Measurements from ENCODE around the gene LAMC1.

Gene LAMC1

DNA sequence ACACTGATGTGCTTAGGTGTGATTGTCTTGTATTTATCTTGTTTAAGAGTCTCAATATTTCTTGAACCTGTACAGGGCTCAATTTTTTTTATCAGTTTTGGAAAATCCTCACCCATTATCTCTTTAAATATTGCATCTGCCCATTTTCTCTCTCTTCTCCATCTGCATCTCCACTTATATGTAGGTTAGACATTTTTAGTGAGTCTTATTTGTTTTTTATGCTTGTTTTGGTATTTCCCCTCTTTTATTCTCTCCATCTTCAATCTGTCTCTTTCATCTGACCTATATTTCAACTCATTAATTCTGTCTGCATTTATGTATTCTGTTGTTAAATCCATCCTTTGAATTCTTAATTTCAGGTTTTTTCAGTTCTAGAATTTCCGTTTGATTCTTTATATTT is 37.3 kb upstream of the LAMC1 start:
- no peak overlapping the region for H3K4me3 ChIP-seq (ENCODE audit: low read depth, low read length)
- TF ChIP-seq, protein P1, sequence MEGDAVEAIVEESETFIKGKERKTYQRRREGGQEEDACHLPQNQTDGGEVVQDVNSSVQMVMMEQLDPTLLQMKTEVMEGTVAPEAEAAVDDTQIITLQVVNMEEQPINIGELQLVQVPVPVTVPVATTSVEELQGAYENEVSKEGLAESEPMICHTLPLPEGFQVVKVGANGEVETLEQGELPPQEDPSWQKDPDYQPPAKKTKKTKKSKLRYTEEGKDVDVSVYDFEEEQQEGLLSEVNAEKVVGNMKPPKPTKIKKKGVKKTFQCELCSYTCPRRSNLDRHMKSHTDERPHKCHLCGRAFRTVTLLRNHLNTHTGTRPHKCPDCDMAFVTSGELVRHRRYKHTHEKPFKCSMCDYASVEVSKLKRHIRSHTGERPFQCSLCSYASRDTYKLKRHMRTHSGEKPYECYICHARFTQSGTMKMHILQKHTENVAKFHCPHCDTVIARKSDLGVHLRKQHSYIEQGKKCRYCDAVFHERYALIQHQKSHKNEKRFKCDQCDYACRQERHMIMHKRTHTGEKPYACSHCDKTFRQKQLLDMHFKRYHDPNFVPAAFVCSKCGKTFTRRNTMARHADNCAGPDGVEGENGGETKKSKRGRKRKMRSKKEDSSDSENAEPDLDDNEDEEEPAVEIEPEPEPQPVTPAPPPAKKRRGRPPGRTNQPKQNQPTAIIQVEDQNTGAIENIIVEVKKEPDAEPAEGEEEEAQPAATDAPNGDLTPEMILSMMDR (IDR thresholded peaks at IDR 0.05; ENCODE audit: insufficient read depth, low read length, missing control alignments) = no peak
- ChIA-PET CTCF (no interaction called here), POLR2A (no interaction called here)
- no peak for DNase-seq (ENCODE audit: low read depth, low spot score)

DNA sequence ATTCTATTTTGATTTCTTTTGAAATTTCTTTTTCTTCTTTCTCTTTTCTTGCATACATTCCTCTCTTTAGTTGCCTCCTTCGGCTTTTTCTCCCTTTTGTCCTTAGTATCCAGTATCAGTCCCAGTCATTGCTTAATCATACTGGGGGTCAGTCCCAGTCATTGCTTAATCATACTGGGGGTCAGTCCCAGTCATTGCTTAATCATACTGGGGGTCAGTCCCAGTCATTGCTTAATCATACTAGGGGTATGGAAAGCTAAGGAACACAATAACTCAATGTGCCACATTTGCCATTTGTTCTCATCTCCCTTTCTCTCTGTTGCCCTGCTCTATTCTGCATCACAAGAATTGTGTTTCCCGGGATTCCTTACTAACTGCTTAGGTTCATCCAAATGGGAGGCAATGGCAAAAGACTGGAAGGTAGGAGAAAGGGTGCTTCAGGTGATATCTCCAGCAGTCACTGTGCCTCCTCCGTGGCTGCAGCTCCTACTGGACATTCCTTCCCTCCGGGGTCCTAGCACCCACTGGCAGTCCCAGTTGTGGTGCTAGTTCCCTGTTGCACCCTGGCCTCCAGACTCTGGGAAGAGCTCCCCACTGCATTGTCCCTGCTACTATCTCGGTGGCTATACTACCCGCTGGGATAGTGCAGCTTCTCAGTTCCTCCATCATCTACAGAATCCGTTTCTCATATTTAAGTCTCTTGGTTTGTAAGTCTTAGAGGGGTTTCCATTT is 32.6 kb upstream of the LAMC1 start:
- DNase-seq (ENCODE audit: low read depth, low spot score) = no peak
- no peak overlapping the region for H3K4me3 ChIP-seq (ENCODE audit: low read depth, low read length)
- POLR2A ChIA-PET = no interaction called here
- TF ChIP-seq, protein P1 (IDR thresholded peaks at IDR 0.05; ENCODE audit: insufficient read depth, low read length, missing control alignments) = no peak
- CTCF ChIA-PET = interaction anchor here (1.0 to 1.2 kb wide), 2 partner anchors 13 to 28 kb away, joined by 3 to 5 read pairs; no protein-coding TSS in a partner anchor

DNA sequence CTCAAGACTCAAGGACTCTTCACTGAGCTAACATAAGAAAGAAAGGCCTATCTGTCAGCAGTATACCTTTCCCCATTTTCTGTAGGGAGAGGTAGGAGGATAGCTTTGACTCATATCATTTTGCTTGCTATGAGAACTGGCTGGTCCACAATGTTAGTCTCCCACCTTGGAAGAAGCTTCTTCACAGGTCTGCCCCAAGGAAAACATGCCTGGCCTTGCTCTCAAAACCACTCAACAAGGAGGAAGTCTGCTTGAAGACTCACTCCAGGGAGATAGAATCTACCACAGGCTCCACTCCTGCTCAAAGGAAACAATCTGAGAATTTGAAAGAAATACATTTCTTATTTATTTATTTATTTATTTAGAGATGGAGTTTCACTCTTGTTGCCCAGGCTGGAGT is 29.5 kb upstream of the LAMC1 start:
- TF ChIP-seq, protein P1 (IDR thresholded peaks at IDR 0.05; ENCODE audit: insufficient read depth, low read length, missing control alignments) = no peak
- H3K4me3 ChIP-seq (ENCODE audit: low read depth, low read length) = no peak overlapping the region
- no peak for DNase-seq (ENCODE audit: low read depth, low spot score)
- POLR2A ChIA-PET = no interaction called here
- CTCF ChIA-PET = interaction anchor here (1.2 to 1.3 kb wide), 2 partner anchors 9 to 19 kb away, joined by 3 to 4 read pairs; no protein-coding TSS in a partner anchor

DNA sequence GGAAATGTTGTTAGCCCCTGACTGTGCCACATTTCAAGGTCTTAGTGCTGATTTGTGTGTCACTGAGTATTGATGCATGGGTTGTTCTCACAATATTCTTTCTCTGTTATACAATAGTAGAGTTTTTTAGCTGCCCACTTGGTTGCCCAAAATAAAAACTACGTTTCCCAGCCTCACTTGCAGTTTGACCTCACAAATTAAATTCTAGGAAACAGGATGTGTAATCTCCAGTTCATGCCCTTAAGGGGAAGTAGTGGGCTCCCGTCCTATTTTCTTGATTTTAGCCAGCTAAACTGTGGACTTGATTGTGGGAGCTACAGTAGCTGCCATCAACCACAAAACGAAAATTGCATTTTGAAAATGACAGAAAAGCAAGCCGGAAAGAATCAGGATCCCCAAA is 27.3 kb upstream of the LAMC1 start:
- DNase-seq (ENCODE audit: low read depth, low spot score) = no peak
- POLR2A ChIA-PET = no interaction called here
- CTCF ChIA-PET = interaction anchor here (0.6 kb wide), 1 partner anchor 13 kb away, joined by 3 read pairs; no protein-coding TSS in a partner anchor
- TF ChIP-seq, protein P1 (IDR thresholded peaks at IDR 0.05; ENCODE audit: insufficient read depth, low read length, missing control alignments) = no peak
- no peak overlapping the region for H3K4me3 ChIP-seq (ENCODE audit: low read depth, low read length)

DNA sequence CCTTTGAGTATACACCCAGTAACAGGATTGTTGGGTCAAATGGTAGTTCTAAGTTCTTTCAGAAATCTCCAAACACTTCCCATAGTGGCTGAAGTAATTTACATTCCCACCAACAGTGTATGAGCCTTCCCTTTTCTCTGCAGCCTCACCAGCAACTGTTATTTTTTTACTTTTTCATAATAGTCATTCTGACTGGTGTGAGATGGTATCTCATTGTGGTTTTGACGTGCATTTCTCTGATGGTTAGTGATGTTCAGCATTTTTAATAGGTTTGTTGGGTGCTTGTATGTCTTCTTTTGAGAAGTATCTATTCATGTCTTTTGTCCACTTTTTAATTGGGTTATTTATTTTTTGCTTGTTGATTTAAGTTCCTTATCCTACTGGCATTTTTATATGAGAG is 26.4 kb upstream of the LAMC1 start:
- TF ChIP-seq, protein P1 (IDR thresholded peaks at IDR 0.05; ENCODE audit: insufficient read depth, low read length, missing control alignments) = no peak
- no peak for DNase-seq (ENCODE audit: low read depth, low spot score)
- CTCF ChIA-PET = interaction anchor here (1.3 kb wide), 1 partner anchor 9 kb away, joined by 4 read pairs; no protein-coding TSS in a partner anchor

DNA sequence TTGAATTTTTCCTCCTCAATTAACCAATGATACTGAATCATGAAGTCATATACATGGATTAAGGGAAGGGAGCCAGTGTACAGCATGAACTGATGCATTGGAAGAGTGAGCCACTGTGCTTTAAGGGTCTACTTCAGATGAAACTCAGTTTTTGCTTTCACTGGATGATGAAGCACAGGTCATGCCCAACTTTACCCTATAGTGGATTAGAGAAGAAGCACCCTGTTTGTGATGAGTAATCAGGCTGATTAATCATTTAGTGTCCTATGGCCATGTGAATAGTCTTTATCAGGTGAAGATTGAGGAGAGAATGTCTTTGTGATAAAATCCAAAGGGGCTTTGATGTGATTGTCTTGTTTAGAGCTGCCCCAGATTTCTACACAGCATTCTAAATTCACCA is 24.7 kb upstream of the LAMC1 start:
- POLR2A ChIA-PET = no interaction called here
- TF ChIP-seq, protein P1 (IDR thresholded peaks at IDR 0.05; ENCODE audit: insufficient read depth, low read length, missing control alignments) = no peak
- no peak for DNase-seq (ENCODE audit: low read depth, low spot score)
- CTCF ChIA-PET = interaction anchor here (1.5 kb wide), 1 partner anchor 23 kb away, joined by 4 read pairs; no protein-coding TSS in a partner anchor
- no peak overlapping the region for H3K4me3 ChIP-seq (ENCODE audit: low read depth, low read length)

More for the DNA sequence above, 26.4 kb upstream of the LAMC1 start:
- POLR2A ChIA-PET = no interaction called here
- no peak overlapping the region for H3K4me3 ChIP-seq (ENCODE audit: low read depth, low read length)
